Activated CD8-positive, alpha-beta memory T cell treated with anti-CD3 and anti-CD28 coated beads, Interleukin-2, amount 50 U/mL, for 4 hours (primary cell): ENCODE results near the gene KSR2.
"Not testable (repeated sequence)": the region's sequence is repeated elsewhere in the genome, so short reads cannot be mapped to it uniquely, and the experiment has no call there.

Source experiments
- DNase-seq: peaks from one replicate; pipeline ENCODE4 v3.0.0-alpha.2; 2020

KSR2 gene

DNA sequence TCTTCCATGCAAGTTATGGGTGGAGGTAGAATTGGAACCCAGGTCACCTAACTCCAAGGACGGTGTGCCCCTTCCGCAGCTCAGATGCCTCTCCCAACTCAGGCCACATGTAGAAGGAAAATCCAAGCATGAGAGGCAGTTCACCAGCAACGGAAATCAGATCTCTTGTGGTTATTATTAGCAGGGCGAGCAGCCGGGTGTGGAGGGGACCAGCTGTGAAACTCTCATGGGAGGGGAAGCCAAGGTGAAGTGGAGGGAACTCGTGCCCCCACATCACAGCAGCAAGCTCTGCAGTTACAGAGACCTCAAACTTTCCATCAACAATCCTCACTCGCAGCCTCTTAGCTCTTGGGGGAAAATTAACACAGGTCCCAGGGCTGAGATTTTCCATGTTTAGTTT, 79.7 kb downstream of the KSR2 start:
- DNase-seq = no peak

DNA sequence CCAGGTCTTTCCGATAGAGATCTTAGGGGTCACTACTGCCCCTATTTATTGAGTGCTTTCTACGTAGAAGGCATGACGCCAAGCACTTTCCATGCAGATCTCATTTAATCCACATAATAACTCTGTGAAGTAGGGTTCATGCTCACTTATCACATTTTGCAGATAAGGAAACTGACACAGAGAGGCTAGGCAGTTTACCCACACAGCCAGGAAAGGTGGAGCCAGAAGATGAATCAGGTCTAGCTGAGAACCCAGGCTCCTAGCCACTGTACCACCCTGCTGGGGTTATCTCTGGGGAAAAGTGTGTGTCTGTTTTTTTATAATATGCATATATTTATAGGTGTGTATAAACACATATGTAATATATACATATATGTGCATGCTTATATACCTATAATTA, 83.6 kb downstream of the KSR2 start:
- no peak for DNase-seq

DNA sequence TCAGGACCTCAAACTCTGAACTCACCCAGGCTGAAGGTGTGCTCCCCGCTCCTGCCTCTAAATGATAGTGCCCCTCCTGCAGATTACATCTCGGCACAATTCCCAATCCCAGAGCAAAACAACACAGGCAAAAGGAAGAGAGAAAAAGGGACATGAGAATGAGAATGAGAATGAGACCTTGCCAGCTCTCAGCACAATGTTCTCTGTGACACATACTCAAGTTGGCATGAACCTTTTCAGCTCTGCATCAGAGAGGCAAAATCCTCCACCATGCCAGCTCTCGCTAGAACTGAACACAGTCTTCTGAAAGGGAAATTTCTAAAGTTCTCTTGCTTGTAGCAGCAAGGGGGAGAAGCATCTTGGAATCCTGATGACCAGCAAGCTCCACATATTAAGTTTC, 84.6 kb downstream of the KSR2 start:
- no peak for DNase-seq

DNA sequence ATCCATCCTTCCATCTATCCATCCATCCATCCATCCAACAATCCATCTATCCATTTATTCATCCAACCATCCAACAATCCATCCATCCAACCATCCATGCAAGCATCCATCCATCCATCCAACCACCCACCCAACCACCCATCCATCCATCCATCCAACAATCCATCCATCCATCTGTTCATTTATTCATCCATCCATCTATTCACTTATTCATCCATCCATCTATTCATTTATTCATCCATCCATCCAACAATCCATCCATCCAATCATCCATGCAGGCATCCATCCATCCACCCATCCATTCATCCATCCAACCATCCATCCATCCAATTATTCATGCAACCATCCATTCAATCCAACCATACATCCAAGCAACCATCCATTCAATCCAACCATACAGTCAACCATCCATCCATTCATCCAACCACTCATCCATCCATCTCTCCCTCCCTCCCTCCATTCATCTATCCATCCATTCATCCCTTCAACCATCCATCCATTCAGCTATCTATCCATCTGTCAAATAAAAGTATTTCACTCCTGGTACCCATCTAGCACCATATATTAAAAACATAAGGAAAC, 86.1 kb downstream of the KSR2 start:
- no peak for DNase-seq

DNA sequence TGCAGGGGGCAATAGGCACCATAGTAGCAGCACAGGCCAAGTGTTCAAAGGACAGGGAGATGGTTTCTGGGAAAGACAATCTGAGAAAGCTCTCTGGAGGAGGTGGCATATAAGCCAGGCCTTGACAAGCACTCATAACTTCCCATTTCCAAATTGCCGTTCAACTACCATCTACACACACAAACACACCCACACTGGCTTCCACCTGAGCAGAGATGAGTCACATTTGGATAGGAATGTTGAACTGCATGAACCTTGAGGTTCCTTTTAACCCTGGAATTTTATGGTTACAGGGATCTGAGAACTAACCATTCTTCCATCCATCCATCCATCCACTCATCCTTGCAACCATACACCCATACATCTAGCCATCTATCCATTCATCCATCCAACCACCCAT, 86.6 kb downstream of the KSR2 start:
- no peak for DNase-seq

DNA sequence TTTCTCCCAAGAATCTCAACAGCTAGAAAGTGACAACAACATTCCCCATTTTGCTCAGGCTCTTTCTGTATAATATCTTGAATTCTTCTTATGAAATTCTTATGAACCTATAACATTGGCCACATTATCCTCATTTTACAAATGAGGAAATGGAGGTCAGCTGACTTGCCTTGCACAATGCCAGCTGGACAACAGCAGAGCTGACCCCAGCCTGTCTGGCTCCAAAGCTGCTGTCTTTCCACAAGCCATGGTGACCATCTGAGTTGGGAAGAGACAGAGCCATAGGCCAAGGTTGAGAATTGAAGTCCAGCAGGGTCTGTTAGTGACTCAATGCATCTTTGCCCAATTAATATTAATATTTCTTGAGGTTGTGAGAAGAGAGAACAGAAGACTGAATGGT, 87.3 kb downstream of the KSR2 start:
- DNase-seq = no peak

DNA sequence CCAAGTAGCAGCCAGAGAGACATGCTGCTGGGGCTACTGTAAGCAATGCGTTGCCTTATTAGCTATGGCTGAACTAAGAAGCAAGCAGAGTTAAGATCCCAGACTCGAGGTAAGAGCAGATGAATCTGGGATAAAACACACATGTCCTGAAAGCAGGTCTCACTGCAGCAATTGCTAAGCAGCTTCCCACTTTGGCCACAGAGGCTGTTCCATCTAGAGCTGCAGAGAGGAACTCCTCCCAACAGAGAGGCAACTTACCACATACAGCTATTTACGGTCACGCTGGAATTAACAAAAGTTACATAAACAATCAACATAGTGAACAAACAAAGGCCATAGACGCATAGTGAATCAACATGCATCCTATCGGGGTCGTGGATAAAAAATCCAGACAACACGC, 90.2 kb downstream of the KSR2 start:
- no peak for DNase-seq

DNA sequence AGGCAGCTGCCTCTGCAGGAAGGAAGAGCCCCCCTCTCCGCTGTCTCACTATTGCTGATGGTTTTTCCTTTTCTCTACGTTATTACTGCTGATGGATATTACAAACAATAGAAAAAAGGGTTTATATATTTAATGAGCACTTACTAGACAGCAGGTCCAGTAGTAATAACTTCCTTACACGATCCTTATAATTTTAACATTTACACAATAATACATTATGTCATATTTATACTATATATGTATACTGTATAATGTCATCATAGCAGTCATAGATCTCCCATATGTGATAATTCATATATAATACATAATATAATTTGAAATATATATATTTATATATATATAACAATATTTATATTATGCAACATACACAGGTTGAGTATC, 92.4 kb downstream of the KSR2 start:
- no peak for DNase-seq

DNA sequence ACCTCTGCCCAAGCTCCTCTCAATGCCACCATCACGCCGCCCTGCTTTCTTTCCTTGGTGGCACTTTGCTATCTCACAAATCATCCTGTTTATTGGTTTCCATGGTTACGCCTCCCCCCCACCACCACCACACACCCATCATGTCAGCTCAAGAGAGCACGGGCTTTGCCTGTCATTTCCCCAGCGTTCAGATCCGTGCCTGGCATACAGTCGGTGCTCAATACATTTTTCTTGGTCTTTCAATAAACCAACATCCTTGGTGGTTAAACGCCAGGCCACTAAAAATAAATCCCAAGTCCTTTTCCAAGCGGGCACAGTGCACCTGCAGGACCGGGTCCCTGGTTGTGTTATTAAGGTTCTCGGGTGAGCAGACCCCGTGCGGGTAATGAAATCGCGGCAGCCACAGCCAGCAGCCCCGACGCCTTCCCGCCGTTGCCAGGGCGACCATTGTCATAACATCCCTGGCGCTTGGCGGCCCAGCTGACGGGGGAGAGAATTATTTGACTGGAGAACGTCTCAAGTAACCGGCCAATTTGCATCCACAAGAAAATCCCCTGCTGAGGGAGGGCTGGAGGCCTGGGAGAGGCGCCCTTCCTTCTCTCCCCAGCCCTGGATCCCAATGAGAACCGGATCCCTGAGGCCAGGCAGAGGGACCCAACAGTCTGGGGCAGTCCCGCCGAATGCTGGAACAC, 92.9 kb downstream of the KSR2 start:
- no peak for DNase-seq

DNA sequence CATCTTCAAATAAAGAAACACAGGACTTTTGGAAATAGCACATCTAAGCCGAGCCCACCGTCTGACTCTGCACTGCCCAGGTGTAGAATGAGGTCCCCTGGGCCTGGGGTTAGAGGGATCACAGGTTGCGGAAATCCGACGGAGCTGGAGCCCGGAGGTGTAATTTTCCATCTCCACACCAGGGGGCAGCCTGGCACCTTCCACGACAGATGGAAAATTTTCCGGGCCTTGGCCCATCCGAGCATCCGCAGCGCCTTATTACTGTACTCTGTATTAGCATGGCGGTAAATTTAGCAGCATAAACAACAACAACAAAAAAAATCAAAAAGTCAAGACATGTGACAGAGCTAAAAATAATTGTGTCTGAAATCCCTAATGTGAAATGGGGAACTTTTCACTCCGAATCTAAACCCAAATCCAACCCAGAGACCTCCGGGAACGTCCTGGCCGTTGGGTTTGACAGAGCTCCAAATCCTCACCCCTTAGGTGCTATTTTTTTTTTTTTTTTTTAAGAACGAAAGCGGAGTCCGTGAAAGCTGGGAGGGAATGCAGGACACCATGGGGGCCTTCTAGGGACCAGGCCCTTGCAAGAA, 93.9 kb downstream of the KSR2 start:
- DNase-seq = peak; percentile 43

DNA sequence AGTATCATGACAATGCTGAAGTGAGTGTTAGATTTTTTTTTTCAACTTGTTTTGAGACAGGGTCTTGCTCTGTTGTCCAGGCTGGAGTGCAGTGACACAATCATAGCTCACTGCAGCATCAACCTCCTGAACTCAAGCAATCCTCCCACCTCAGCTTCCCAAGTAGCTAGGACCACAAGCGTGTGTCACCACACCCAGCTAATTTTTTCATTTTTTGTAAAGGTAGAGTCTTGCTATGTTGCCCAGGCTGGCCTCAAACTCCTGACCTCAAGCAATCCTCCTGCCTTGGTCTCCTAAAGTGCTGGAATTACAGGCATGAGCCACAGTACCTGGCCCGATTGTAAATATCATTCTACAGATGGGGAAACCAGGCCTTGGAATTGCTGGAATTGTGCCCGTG, 94.6 kb downstream of the KSR2 start:
- not testable (repeated sequence) for DNase-seq

DNA sequence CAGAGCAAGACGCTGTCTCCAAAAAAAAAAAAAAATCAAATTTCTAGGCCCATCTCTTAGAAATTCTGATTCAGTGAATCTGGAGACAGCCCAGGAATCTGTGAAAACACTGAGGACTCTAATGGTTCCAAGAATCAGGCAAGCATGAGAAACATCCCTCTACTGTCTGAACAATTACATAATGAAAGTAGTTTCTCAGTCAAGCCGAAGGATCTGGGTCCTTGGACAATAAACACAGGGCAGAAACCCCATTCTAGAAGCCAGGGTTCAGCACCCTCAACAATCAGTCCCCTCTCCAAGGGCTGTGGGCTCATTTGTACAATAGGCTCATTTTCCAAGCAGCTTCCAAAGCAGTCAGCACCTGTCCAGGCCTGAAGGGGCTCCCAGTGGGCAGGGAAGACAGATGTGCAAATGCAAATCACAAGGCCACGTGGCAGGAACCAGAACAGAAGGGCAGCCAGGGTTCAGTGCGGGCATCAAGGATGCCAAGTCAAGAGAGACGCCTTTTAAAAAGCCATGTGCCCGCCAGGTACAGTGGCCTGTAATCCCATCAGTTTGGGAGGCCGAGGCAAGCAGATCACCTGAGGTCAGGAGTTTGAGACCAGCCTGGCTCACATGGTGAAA, 96.1 kb downstream of the KSR2 start:
- DNase-seq = no peak

DNA sequence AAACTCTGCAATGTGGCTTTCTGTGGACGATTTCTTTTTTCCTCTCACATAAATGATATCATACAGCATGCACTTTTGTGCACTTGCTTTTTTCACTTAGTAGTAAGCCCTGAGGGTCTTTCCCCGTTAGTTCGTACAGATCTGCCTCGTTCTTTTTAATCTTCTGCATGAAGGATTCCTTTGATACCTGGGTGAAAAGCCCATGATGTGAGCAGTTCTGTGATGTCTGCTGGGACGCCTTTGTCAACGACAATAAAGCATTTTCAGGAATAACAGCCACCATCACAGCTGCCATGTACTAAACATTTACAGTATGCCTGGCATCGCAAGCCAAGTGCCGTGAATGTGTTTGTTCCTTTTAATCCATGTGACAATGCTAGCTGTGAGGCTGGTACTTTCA, 99.2 kb downstream of the KSR2 start:
- no peak for DNase-seq

DNA sequence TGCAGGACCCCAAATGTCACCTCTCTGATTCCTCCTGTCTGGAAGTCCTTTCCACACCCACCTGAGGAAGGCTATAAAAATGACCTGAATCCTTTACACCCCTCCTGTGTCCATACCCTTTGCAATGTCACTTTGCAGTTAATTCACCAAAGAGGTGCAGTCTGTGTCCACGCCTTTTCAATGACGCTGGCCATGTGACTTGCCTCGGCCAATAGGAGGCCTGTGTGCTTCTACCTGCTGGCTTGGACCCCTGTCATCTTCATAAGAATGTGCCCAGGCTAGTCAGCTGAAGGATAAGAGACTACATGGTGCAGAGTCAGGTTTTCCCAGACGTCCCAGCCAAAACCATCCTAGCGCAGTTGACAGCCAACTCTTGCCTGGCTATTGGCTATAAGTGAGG, 101.4 kb downstream of the KSR2 start:
- no peak for DNase-seq

DNA sequence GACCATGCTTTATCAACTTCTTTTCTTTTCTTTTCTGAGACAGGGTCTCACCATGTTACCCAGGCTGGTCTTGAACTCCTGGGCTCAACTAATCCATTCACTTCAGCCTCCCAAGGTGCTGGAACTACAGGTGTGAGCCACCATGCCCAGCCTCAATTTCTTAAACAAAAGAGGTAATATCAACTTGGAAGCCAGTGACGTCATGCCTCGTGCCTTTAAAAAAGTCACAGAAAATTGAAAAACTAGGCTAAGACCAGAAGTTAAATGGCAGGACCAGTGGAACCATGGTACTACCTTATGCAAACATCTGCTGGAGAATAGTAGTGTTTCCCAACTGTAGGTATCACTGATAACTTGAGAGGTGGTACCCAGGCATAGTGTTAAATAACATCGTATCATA, 103.3 kb downstream of the KSR2 start:
- DNase-seq = no peak

DNA sequence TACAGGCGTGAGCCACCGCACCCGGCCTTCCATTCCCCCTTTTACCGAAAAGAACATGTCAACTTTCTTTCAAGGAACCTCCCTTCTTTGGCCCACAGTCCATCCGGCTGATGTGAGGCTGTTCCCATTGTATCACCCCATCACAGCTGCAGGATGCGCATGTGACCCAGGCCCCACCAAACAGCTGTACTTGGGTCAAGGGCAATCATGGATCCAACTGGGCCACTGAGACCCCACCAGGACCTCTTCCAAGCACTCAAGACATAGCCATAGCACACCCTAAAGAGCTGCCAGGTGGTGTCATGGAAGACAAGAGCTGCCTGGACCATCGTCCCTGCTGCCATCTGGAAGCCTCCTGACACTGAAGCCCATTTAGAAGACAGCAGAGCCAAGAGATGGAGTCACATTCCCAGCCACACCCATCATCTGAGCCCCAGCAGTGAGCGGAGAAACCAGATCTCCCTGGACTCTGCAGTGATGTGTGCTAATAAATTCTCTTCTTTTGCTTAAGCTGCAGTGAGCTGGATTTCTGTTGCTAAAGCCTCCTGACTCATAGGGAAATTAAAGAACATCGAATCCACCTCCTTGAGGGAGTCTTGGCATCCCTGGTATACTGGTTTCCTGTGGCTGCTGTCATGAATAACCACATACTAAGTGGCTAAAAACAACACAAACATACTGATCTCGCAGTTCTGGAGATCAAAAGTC, 105.6 kb downstream of the KSR2 start:
- no peak for DNase-seq

DNA sequence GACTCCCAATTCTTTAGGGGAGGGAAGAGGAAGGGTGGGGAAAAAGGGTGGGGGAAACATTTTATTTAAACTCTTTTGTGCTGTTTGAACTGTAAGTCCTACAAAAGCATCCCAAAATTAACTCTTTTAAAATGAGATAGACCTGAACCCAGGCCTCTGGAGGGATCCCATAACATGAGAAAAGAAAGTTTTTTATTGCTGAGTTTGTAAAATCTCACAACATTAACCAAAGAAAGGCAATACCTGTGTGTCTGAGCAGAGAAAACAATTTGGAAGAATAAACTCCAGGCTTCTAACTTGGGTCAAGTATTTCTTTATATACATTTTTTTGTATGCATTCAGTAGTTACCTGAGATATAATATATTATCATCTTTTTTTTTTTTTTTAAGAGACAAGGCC, 107.1 kb downstream of the KSR2 start:
- DNase-seq = no peak

DNA sequence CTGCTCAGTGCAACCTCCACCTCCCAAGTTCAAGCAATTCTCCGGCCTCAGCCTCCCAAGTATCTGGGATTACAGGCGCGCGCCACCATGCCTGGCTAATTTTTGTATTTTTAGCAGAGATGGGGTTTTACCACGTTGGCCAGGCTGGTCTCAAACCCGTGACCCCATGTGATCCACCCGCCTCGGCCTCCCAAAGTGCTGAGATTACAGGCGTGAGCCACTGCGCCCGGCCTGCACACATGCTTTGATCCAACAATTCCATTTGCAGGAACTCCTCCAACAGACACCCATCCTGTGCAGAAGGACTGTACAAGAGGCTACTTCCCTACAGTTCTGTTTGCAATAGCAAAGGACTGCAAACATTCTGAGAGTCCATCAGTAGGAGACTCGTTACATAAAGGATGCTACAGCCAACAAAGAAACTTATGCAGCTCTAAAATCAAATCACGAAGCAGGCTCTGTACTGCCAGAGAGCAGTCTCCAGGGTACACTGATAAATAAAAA, 108.0 kb downstream of the KSR2 start:
- DNase-seq = not testable (repeated sequence)

DNA sequence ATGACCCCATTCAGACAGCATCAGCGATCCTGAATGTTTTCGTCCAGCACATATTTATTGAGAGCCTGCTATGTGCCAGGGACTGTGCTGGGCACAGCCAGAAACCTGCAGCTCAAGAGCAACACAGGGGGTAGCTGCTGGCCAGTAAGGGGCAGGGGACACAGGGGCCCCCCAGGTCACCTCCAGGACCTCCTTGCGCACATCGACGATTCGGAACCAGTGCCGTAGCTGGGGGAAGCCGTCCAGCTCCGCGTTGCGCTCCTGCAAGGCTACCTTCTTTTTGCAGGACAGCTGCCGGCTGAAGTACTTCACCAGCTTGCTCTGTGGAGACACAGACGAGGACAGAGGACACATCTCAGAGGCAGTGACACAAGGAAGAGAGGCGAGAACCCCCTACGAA, 108.7 kb downstream of the KSR2 start:
- DNase-seq = no peak

DNA sequence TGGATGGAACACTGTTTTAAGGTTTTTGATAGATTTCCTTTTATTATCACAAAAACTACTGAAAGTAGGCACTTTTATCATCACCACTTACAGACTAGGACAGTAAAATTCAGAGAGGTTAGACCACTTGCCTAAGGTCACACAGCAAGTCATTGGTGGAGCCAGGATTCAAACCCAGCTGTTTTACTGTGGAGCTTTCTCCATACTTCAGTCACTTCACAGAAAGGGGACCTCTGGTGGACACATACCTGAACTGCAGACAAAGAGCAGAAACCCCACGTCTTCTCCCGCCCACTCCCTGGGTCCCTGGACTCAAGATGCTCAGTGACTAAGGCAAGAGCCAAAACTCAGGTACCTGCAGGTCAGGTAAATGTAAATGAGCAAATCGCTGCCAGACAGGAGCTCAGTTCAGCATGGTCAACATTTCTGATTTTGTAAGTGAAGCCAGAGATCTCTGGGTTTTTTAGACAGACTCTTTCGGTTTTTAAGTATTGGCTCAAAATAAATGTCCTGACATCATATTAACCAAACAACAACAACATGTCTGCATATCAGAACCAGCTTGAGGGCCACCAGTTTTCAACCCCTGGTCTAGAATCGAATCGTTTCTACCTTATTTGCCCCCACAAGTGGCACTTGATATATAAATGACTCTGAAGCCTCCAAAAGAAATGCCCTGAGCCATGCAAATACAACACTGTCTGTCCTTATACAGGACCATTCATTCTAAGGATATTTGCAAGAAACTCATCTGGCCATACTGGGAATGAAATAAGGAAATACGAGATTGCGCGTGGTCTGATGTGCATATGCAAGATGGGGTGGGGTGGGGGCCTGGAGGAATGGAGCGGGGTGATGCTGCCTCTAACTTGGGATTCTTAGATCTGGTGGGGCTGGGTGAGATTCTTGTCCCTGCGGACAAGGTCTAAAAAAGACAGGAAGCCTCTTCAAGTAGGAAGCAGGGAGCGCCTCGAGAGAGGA, 110.9 kb downstream of the KSR2 start:
- peak; percentile 46 for DNase-seq

DNA sequence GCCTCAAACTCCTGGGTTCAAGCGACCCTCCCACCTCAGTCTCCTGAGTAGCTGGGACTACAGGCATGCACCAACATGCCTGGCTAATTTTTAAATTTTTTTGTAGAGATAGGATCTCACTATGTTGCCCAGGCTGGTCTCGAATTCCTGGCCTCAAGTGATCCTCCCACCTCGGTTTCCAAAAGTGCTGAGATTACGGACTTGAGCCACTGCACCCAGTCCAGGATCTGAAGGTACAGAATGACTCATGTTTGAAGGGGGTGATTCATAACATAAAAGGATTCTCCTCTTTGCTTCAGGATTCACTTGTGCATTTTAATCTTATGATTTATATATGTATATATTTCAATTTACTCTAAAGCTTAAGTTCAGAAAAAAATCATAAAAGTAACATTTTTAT, 111.7 kb downstream of the KSR2 start:
- not testable (repeated sequence) for DNase-seq

DNA sequence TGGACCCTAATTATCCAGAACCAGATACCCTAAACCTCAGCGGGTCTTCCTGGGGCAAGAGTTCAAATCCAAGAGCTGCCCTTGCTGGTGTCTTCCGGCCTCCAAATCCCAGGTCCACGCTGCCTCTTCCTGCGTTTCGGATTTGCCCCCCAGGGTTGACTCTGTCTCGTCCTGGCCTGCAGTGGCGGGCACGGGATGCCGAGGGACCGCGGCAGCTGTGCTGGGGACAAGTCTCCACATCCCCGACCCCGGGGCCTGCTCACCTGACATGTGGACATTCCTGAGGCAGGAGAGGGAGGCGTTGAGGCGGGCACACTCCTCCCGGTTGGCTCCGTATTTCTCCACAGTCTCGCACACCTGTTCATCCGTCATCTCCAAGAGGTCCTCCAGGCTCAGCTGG, 113.6 kb downstream of the KSR2 start:
- DNase-seq = no peak
